NCI-H748 (cell line): ENCODE measurements around the gene RNASEH1.
"Not testable (repeated sequence)": the region's sequence is repeated elsewhere in the genome, so short reads cannot be mapped to it uniquely, and the experiment has no call there.

Experiments used
- DNase-seq: peaks from one replicate; lab custom pipeline; 2025; ENCODE audit not compliant: unreplicated experiment; lab: John Stamatoyannopoulos, UW

The RNASEH1 gene

DNA sequence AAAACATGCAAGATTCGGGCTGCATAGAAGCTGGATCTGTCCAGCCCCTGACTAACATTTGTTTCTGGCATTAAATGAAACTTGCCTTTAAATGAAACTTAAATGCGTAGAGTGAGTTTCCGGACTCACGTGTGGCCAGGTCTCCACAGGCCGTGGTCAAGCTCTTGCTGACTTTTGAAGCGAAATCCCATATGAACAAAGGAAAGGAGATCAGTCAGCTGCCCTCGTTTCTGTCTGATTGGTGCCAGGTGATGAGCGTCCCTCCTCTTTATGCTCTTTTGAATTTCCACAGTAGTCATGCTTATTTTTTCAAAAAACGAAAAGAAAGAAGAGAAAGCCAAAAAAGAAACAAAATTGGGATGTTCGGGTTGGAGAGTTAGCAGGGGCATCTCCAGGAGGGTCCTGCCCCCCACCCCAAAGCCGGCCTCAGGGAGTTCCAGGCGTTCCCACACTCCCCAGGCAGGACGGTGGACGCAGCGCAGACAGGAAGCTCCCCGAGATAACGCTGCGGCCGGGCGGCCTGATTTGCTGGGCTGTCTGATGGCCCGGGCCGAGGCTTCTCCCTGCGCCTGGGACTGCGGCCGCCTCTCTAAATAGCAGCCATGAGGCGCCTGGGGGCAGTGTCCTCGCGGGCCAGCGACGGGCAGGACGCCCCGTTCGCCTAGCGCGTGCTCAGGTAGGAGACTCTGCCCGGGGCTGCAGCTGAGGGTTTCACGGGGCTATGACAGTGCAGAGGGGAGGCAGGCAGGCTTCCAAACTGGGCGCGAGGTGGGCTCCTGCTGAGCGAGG is 36.6 kb upstream of the RNASEH1 start, which contains the start of gene COLEC11:
Gene COLEC11 (plus strand): TSS at position 620 of the 789 bp plus-strand sequence. CDS start 9,229 bp downstream, outside the sequence.
- DNase-seq, result no peak

DNA sequence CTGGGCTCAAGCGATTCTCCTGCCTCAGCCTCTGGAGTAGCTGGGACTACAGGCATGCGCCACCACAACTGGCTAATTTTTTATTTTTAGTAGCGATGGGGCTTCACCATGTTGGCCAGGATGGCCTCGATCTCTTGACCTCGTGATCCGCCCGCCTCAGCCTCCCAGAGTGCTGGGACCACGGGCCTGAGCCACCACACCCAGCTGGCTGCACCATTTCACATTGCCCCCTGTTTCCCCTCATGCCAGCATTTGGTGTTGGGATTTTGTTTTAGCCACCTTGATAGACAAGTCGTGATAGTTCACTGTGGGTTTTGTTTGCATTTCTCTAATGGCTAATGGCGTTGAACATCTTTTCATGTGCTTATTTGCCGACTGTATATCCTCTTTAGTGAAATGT is 31.0 kb upstream of the RNASEH1 start:
- DNase-seq, result no peak

DNA sequence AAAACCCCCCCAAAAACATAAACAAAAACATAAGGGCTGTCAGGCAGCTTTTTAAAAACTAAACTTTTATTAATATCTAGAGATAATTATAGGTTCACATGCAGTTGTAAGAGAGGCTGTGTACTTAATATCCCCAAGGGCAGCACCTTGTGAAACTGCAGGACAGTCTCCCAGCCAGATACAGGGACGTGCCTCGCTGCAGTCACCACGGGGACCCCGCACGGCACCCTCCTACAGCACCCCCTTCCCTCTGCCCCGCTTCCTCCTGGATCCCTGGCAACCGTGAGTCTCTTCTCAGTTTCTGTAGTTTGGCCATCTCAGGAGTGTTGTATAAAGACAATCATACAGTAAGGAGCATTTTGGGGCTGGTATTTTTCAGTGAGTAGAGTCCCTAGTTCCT is 30.0 kb upstream of the RNASEH1 start:
- no peak for DNase-seq

DNA sequence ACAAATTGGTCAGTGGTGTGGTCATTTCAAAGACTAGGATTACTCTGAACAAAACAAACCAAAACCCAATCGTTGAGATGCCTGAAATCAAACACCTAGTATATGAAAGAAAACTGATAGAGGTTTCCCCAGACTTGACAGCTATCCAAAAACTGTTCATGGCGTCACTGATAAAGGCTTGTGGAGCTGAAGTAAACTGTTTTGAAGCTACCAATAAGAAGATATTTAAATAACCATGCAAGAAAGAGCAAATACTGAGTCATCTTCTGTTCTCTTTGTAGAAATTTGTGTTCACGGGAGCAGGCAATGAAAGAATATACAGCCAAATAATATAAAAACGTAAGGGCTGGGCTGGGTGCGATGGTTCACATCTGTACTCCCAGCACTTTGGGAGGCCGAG is 29.3 kb upstream of the RNASEH1 start:
- no peak for DNase-seq

DNA sequence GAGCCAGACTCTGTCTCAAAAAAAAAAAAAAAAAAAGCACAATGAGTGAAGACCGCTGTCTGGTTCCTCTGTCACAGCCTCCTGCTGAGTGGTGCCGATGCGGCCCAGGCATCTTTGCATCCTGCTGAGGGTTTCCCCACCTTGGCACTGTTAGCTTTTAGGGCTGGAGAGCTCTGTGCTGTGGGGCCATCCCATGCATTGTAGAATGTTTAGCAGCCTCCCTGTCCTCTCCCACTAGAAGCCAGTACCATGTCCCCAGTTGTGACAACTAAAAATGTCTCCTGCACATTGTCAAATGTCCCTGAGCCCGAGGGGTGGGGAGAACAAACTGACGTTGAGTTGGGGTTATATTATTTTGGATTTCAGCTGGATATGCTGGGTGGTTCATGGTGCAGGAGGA is 28.9 kb upstream of the RNASEH1 start:
- DNase-seq, result no peak

DNA sequence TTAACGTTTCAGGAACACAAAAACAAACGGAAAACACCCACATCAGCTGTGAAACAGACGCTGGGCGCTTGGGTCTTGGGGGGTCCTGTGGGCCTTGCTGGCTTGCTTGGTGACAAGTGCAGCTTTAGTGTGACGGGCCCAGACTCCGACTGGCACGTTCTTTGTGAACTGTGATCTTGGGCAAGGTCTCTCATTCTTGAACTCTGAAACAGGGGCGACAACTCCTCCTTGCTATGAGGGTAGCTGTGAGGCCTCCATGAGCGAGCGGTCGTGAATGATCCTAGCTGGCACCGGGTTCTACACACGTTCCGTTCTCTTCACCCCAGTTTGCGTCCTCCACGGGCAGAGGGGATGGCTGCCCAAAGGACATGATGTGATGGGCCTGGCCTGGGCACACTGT is 28.1 kb upstream of the RNASEH1 start:
- no peak for DNase-seq

DNA sequence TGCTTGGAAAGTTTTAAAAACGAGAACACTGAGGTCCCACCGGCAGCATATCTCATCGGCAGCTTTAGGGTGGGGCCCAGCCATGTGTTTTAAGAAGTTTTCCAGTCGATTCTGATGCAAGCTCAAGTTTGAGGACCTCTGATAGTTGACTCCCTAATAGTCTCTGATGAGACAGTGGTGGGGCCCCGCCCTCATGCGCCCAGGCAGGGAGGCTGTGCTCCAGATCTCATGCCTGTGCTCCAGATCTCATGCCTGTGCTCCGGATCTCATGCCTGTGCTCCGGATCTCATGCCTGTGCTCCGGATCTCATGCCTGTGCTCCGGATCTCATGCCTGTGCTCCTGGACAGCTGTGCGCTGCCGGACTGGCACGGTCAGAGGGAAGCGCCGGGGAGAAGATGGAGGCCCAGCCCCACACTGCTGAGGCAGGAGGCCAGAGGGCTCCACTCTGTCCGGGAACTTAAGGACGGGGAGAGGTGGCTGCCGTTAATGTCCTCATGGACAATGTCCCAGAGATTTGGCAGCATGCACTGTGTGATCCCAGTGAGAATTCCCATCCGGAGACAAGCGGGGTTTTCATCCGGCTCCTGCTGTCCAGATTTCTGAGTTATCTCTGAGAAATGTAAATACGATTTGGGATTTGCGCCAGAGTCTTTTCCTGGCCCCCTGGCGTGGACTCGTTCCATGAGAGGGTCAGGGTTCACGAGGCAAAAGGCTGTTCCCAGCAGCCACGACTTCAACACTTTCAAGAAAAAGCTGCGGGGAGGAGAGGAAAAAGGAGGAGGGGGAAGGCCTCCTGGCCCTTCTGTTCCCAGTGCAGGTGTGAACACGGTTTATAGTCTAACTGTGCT is 27.4 kb upstream of the RNASEH1 start:
- DNase-seq, result peak; percentile 59

DNA sequence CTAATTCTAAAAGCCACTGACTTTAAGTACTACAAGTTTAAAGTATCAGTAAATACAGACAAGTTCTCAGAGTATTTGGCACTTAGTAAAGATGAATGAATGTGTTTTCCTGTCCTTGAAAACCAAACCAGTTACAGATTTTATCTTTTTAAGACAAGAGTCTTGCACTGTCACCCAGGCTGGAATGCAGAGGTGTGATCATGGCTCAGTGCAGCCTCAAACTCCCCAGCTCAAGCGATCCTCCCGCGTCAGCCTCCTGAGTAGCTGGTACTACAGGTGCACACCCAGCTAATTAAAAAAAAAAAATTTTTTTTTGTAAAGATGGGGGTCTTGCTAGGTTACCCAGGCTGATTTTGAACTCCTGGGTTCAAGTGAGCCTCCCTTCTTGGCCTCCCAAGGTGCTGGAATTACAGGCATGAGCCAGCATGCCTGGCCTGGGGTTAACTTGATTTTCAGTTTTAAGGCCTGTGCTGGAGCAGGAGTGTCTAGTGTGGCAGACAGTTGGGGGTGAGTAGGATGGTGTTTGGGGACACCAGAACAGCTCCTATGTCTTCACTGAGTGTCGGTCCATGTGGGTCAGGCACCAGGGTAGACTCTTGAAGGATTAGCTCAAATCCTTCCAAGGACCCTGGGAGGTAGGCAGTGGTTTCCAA is 26.6 kb upstream of the RNASEH1 start:
- DNase-seq, result no peak

DNA sequence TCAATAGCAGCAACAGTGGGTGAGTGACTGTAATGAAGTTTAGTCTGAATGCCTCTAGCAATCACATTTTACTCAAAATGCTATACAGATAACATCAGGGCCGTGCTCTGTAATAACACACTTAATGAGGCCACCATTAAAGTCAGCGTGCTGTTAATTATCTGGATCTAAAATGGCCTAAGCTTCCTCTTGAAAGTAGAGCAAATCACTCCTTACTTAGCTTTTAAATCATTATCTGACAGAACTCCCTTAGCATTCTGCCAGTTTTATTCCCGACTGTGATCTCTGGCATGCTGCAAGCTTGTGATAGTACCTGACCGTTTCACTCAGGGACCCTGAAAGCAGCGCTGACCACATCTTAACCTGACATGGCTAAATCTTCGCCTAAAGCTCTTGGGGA is 25.9 kb upstream of the RNASEH1 start:
- no peak for DNase-seq

DNA sequence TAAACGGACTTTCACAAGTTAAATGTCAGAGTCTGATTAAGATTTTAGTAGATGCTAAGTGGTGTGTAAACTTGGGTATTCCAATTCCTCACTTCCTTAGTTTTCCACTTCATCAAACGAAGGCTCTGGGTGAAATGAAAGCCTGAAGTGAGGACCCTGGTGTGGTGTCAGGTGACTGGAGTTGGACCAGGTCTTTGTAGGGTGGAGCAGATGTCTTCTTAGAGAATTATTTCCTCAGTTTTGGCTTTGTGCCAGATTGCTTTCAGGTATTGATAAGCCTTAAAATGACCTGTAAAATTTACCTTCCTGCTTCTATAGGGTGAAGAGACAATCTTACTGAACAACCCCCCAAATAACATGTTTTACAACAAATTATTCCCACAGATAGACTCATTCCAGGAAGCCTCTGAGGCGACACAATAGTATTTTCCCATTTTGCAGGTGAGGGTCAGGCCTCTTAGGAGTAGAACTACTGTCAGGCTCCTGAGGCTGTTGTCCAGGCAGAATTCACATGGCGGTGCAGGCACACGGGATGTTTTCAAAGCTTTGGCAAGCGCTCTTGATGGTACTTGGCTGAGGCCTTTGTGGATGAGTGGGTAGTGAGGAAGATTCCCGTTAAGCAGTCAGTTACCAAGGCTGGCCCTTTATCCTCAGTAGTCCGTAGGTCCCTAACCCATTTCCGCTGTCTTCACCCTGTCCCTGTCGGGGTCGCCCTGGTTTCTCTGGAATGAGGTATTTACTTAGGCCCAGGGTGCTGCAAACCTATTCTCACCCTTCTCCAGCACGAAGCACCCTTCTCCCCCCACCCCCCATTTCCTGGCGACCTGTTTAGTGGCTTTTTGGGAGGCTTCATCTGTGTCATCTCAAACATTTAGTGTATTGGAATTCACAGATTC is 23.5 kb upstream of the RNASEH1 start:
- peak; percentile 41 for DNase-seq

DNA sequence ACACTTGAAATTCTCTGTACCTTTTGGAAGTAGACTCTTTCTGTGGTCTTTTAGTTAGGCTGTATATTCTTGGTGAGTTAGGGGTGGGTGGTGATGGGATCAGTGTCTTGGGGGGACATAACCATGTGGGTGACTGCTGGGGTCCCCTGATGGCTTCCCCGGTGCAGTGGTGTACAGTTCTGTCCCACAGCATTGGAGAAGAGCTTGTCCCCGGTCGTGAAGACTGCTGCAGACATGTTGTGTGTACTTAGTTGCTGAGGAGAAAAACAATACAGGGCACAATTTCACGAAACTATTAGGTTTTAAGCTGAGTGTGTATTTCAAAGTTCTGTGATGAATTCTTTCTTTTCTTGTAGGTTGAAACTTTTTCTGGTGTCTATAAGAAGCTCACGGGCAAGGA is 22.3 kb upstream of the RNASEH1 start:
- DNase-seq, result no peak

DNA sequence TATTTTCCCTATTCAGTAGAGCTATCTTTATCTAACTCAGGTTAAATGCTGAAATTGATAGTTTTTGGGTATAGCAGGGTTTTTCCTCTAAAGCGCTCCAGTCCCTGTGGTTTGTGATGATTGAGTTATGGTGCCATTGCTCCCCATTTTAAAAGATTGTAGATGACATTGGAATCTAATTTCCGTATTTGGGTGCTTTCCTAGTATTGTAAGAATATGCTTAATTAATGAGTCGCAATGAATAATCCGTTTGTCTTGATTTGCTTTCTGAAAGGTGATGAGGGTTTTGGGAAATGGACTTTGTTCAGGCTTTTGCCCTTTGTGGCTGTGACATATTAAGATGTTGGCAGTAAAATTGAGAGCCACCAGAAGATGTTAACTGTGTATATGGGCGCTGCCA is 20.9 kb upstream of the RNASEH1 start:
- no peak for DNase-seq

DNA sequence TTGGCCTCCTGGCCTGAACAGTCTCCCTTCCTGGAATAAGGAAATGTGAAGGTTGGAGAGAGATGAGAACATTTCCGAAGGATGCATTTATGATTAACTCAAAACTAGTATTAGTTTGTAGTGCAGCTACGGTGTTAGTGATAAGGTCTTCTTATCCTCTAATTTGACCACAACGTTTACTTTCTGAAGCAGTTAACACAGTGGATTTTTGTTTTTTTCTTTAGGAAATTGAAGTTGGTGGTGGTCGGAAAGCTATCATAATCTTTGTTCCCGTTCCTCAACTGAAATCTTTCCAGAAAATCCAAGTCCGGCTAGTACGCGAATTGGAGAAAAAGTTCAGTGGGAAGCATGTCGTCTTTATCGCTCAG is 18.1 kb upstream of the RNASEH1 start:
- DNase-seq, result not testable (repeated sequence)

DNA sequence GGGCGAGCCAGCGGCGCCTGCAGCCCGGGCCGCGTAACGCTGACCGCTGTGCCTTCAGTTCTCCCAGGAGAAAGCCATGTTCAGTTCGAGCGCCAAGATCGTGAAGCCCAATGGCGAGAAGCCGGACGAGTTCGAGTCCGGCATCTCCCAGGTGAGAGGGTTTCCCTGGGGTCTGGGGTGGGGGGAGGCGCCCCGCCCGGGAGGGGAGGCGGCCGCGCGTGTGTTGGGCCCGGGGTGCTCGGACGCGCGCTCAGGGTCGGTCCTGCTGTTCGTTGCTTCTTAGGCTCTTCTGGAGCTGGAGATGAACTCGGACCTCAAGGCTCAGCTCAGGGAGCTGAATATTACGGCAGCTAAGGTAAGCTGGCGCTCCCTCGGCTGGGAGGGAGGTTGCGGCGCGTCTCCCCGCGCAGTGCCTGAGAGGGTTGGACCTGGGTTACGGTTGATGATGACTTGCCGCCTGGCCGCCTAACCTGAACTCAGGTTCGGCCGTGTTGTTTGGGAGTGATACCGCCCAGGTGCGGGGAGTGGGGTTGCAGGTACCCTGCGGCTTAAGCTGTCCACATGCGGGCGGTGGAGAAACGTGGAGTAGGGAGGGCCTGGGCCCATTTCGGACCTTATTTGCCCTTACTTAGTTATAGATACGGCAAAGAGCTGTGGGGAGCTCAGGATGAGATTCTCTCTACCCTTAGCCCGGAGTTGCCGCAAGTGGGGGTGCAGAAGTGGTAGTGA is 17.6 kb upstream of the RNASEH1 start:
- peak; percentile 37 for DNase-seq

DNA sequence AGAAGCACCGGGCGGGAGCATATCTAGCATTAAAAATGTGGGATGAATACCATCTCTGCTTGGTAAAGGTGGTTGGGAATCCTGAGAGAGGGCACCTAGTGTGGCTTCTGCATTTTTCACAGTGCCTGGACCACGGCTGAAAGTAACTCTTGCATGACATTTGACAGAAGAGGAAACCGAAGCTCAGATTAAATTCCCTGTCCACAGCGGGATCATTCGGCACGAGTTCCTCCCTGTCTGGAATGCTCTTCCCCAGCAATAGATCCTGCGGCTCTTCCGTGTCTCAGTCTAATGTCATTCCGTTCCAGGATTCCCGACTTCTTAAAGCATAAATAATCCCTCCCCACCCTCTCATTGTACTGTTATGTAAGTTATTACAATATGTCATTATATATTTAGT is 16.0 kb upstream of the RNASEH1 start:
- DNase-seq, result no peak

DNA sequence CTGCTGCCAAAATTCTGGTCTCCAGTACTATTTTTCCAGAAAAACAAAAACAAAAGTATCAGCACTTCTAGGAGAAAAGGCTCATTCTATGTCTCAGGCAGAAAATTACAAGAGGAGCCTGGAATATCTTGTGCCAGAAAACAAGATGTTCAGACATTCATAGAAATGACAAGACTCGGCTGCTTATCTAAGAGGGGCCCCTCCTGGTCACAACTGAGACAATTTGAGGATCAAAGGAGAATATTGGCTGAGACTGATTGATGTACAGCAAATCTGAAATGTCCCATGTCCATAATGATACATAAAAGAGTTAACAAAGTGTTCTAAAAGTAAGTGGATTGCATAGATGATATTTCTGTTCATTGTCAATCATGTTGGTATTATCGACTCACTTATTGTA is 14.5 kb upstream of the RNASEH1 start:
- no peak for DNase-seq

DNA sequence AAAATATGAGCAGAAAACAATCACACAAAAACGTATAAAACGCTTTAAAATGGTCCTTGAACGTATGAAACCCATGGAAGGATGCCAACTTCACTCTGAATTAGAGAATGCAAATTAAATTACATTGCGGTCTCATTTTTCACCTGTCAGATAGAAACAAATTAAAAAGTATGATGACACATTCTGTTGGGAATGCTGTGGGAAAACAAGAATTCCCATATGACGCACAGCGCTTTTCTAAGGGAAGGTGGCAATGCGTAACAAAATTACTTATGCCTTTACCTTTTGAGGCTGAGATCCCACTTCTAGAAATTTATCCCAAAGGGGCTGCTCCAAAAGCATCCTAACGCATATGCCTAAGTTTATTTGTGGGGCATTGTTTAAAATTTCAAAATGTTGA is 13.2 kb upstream of the RNASEH1 start:
- DNase-seq, result no peak

DNA sequence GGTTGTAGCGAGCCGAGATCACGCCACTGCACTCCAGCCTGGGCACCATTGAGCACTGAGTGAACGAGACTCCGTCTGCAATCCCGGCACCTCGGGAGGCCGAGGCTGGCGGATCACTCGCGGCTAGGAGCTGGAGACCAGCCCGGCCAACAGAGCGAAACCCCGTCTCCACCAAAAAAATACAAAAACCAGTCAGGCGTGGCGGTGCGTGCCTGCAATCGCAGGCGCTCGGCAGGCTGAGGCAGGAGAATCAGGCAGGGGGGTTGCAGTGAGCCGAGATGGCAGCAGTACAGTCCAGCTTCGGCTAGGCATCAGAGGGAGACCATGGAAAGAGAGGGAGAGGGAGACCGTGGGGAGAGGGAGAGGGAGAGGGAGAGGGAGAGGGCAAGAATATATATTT is 11.5 kb upstream of the RNASEH1 start:
- DNase-seq, result not testable (repeated sequence)

DNA sequence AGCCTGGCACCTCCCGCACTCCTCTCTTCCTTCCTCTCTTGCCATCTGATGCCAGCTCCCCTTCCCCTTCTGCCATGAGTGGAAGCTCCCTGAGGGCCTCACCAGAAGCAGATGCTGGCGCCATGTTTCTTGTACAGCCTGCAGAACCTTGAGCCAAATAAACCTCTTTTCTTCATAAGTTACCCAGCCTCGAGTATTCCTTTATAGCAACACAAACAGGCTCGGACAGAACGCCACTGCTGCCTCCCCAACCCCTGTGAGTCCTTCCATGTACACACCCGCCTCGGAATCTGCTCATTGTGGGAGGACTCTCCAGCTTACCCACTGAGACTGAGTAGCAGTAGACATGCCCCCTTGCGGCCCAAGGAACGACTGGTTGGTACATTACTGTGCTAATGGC is 8.7 kb upstream of the RNASEH1 start:
- no peak for DNase-seq

DNA sequence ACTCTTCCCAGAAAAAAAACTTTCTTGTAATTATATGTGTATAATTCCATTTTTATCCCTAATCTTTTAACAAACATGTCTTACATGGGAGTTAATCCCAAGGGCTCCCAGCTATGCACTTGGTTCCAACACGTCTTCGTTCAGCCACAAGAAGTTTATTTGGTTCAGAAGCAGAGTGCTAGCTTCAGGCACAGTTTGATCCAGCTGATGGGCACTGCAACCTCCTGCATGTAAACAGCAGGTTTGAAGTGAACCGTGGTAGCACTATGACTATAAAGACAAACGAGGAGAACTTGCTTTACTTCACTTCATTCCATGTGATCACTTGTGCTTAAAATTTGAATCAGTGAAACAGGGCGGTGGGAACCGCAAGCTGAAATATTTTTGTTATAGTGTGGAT is 7.0 kb upstream of the RNASEH1 start:
- DNase-seq, result no peak
